GM12872 (cell line): ENCODE measurements around the gene KMT5B.

ENCODE experiments used
- TF ChIP-seq, protein P1 (sequence below): IDR thresholded peaks from 3 replicates; pipeline ENCODE4 v1.5.1; 2011; ENCODE audit warnings: low read depth, mild to moderate bottlenecking, low read length, moderate library complexity; ENCODE audit not compliant: insufficient read depth

Gene KMT5B

GRCh38 chr11:68148879-68149278, 64.2 kb downstream of the KMT5B start:
- TF ChIP-seq, protein P1, sequence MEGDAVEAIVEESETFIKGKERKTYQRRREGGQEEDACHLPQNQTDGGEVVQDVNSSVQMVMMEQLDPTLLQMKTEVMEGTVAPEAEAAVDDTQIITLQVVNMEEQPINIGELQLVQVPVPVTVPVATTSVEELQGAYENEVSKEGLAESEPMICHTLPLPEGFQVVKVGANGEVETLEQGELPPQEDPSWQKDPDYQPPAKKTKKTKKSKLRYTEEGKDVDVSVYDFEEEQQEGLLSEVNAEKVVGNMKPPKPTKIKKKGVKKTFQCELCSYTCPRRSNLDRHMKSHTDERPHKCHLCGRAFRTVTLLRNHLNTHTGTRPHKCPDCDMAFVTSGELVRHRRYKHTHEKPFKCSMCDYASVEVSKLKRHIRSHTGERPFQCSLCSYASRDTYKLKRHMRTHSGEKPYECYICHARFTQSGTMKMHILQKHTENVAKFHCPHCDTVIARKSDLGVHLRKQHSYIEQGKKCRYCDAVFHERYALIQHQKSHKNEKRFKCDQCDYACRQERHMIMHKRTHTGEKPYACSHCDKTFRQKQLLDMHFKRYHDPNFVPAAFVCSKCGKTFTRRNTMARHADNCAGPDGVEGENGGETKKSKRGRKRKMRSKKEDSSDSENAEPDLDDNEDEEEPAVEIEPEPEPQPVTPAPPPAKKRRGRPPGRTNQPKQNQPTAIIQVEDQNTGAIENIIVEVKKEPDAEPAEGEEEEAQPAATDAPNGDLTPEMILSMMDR, result no peak

- TF ChIP-seq, protein P1, result no peak
Measured at GRCh38 chr11:68148071-68148805, 64.9 kb downstream of the KMT5B start.

DNA sequence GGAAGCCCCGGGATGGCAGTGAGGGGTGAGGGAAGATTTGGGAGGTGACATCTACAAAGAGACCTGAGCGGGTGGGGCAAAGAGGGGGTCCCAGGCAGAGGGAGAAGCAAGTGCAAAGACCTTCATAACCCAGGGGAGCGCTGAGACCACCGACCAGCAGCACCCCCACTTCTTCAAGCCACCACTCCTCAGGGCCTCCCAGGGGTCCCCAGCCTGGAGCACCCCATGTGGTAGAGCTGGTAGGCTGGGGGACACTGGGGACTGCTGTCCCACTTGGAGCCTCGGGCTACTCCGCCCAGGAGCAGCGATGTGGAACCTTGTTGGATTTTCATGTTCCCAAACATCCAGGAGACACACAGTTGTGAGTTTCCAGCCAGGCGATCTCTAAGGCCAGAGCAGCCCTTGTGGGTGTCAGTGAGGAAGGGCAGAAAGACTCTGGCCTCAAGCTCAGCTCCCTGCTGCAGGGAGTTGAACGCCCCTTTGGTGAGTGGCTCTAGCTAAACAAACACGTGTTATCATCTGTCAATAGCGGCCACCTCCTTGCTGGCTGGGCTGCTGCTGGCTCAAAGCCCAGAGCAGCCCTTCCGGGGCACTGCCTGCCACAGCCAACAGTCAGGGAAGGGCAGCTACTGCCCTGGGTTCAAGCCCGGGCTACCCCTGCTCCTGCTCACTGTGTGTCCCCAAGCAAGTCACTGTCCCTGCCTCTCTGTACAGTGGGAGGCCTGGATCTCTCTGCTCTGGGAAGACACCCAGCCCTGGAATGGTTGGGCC, 66.2 kb downstream of the KMT5B start:
- TF ChIP-seq, protein P1, result no peak

- TF ChIP-seq, protein P1, result no peak
Measured at GRCh38 chr11:68146010-68146540, 67.0 kb downstream of the KMT5B start.

GRCh38 chr11:68145120-68145866, 67.8 kb downstream of the KMT5B start:
- TF ChIP-seq, protein P1, result no peak

GRCh38 chr11:68143310-68143689, 69.8 kb downstream of the KMT5B start:
- TF ChIP-seq, protein P1, result no peak
